K562 (cell line): ENCODE measurements around the gene NDUFB10. TPM values are rescaled to one million over a fixed set of nuclear protein-coding genes. Genes with fewer than 3 reads are reported as not detected.

Experiments used
- BCOR ChIP-seq: fragments of 450-650 bp; IDR thresholded peaks from 2 replicates; pipeline ENCODE4 v1.6.1; 2016
- BRCA1 ChIP-seq, 2 experiments: fragments of 450-650 bp in 1 of 2; sonication (generic) in 1 of 2; formaldehyde crosslinking in 1 of 2; IDR thresholded peaks; 2 replicates each; pipeline versions ENCODE4 v1.5.0 to v1.6.1; 2017 to 2020; ENCODE audit warnings: mild to moderate bottlenecking in 1 of 2, missing genetic modification reagents in 1 of 2
- DNMT1 ChIP-seq: fragments of 450-650 bp; IDR thresholded peaks from 2 replicates; pipeline ENCODE4 v1.6.1; 2016; ENCODE audit warnings: antibody characterized with exemption, mild to moderate bottlenecking
- ELF4 ChIP-seq: fragments of 450-650 bp; formaldehyde crosslinking; IDR thresholded peaks from 2 replicates; pipeline ENCODE4 v1.4.0; 2022; ENCODE audit warnings: missing genetic modification characterization
- GABPB1 ChIP-seq: sonication (generic); formaldehyde crosslinking; IDR thresholded peaks from 2 replicates; pipeline ENCODE4 v1.8.0; 2022; ENCODE audit warnings: mild to moderate bottlenecking, missing genetic modification reagents
- ILF3 ChIP-seq: fragments of 450-650 bp; IDR thresholded peaks from 2 replicates; pipeline ENCODE4 v1.6.1; 2018; ENCODE audit warnings: antibody characterized with exemption, mild to moderate bottlenecking, moderate library complexity, borderline replicate concordance
- KDM5B ChIP-seq: fragments of 200-600 bp; sonication (generic); IDR thresholded peaks from 2 replicates; pipeline ENCODE4 v1.6.1; 2012; ENCODE audit warnings: low read depth, mild to moderate bottlenecking, moderate library complexity, low read length, control low read depth, inconsistent platforms; ENCODE audit not compliant: insufficient replicate concordance
- LEF1 ChIP-seq: fragments of 450-650 bp; IDR thresholded peaks from 2 replicates; pipeline ENCODE4 v1.6.1; 2016; ENCODE audit warnings: mild to moderate bottlenecking
- MCM7 ChIP-seq, 2 experiments: fragments of 450-650 bp; IDR thresholded peaks; 2 replicates each; pipeline ENCODE4 v1.6.1; 2016 to 2018
- MNT ChIP-seq, 2 experiments: fragments of 450-650 bp; conservative IDR thresholded peaks; 2 replicates each; pipeline ENCODE4 v1.6.1; 2017; ENCODE audit warnings: mild to moderate bottlenecking in 2 of 2, moderate library complexity in 2 of 2
- NR3C1 ChIP-seq: sonication (generic); formaldehyde crosslinking; IDR thresholded peaks from 2 replicates; pipeline ENCODE4 v1.8.1; 2022; ENCODE audit warnings: missing genetic modification reagents
- OTX1 ChIP-seq: fragments of 450-650 bp; formaldehyde crosslinking; IDR thresholded peaks from 2 replicates; pipeline ENCODE4 v1.4.0; 2022; ENCODE audit warnings: mild to moderate bottlenecking
- POLR2G ChIP-seq: fragments of 200-400 bp; formaldehyde crosslinking; IDR thresholded peaks from 2 replicates; pipeline ENCODE4 v1.6.1; 2017; ENCODE audit warnings: low read depth, mild to moderate bottlenecking, antibody characterized with exemption, low read length, moderate library complexity
- POLR2H ChIP-seq: IDR thresholded peaks from 2 replicates; pipeline ENCODE4 v1.6.1; 2016; ENCODE audit warnings: missing genetic modification characterization, low read depth, mild to moderate bottlenecking, control low read depth, missing compliant biosample characterization, moderate library complexity
- PTBP1 ChIP-seq: fragments of 200-400 bp; formaldehyde crosslinking; IDR thresholded peaks from 2 replicates; pipeline ENCODE4 v1.6.1; 2017; ENCODE audit warnings: low read depth, low read length
- RFX7 ChIP-seq: fragments of 250-450 bp; sonication (Bioruptor Pico); IDR thresholded peaks from 2 replicates; pipeline ENCODE4 v1.5.1; 2021; ENCODE audit warnings: mild to moderate bottlenecking
- TEAD1 ChIP-seq, 2 experiments: fragments of 450-650 bp in 1 of 2; sonication (generic) in 1 of 2; formaldehyde crosslinking; IDR thresholded peaks; 2 replicates each; pipeline versions ENCODE4 v1.4.0 to v1.8.0; 2020 to 2022; ENCODE audit warnings: mild to moderate bottlenecking in 2 of 2, missing genetic modification reagents in 1 of 2
- XRCC5 ChIP-seq: fragments of 200-400 bp; formaldehyde crosslinking; IDR thresholded peaks from 2 replicates; pipeline ENCODE4 v1.6.1; 2017; ENCODE audit warnings: low read depth, mild to moderate bottlenecking, low read length
- ZBTB17 ChIP-seq: fragments of 450-650 bp; formaldehyde crosslinking; IDR thresholded peaks from 2 replicates; pipeline ENCODE4 v1.4.0; 2020; ENCODE audit warnings: mild to moderate bottlenecking
- ZBTB26 ChIP-seq: fragments of 450-650 bp; formaldehyde crosslinking; IDR thresholded peaks from 2 replicates; pipeline ENCODE4 v1.4.0; 2022; ENCODE audit warnings: missing genetic modification characterization
- ZFP30 ChIP-seq: fragments of 250-450 bp; sonication (Bioruptor Pico); IDR thresholded peaks from 2 replicates; pipeline ENCODE4 v1.8.0; 2022; ENCODE audit warnings: moderate library complexity, mild to moderate bottlenecking, inconsistent platforms, borderline replicate concordance
- ZNF239 ChIP-seq: fragments of 250-450 bp; sonication (Bioruptor Pico); IDR thresholded peaks from 2 replicates; pipeline ENCODE4 v1.4.0; 2020; ENCODE audit warnings: mild to moderate bottlenecking
- ZNF253 ChIP-seq: fragments of 250-450 bp; sonication (Bioruptor Pico); conservative IDR thresholded peaks from 2 replicates; pipeline ENCODE4 v1.6.1; 2021; ENCODE audit warnings: mild to moderate bottlenecking
- ZNF444 ChIP-seq: fragments of 250-450 bp; sonication (Bioruptor Pico); IDR thresholded peaks from 2 replicates; pipeline ENCODE4 v1.4.0; 2020; ENCODE audit warnings: mild to moderate bottlenecking, moderate library complexity
- ZNF445 ChIP-seq: fragments of 250-450 bp; sonication (Bioruptor Pico); IDR thresholded peaks from 2 replicates; pipeline ENCODE4 v1.4.0; 2020; ENCODE audit warnings: low read depth, mild to moderate bottlenecking, moderate library complexity
- ZNF586 ChIP-seq: fragments of 450-650 bp; formaldehyde crosslinking; conservative IDR thresholded peaks from 2 replicates; pipeline ENCODE4 v1.4.0; 2020; ENCODE audit warnings: mild to moderate bottlenecking, moderate library complexity
- polyA plus RNA-seq, 8 experiments: library from polyadenylated mRNA; depleted of rRNA in 4 of 8; stranded (reverse) in 5 of 8; unstranded in 3 of 8; fragments of >200 nt; fragmentation: Nextera tagmentation in 2 of 8; fragmentation: Illumina TruSeq in 1 of 8; extraction: Ambion mirVana in 2 of 8; extraction: Trizol in 1 of 8; gene quantifications; 2 replicates each; pipeline versions ENCODE4 v1.2.1 to v1.2.3, GENCODE V29; 2011 to 2014; ENCODE audit warnings: inconsistent platforms in 1 of 8, missing spikeins in 1 of 8
- total RNA-seq, 7 experiments: library from RNA; depleted of rRNA in 6 of 7; stranded (reverse); fragments of >200 nt in 6 of 7; fragmentation: Illumina TruSeq in 2 of 7; extraction: Trizol in 2 of 7; gene quantifications; 2 replicates each; pipeline versions ENCODE4 v1.2.1 to v1.2.3, GENCODE V29; 2011 to 2021; ENCODE audit warnings: low replicate concordance in 1 of 7

NDUFB10 gene
- total and polyA plus RNA-seq, 9 of the 15 experiments (the other 6 are each of a cell fraction or from before 2014, with no cell fraction given) = 69.3 to 527 (median 161) TPM

- TF ChIP-seq ZNF445 (CRISPR knock-in tag) = 0 out of 2 replicates have a peak, but pooled peaks have one; percentile 59
- no peak for TF ChIP-seq ZBTB26 (CRISPR knock-in tag)
- peak; percentile 47; the same call in 1 of the 2 replicates for TF ChIP-seq ZNF586
- TF ChIP-seq ZFP30 (CRISPR knock-in tag) = 0 out of 2 replicates have a peak, but pooled peaks have one; percentile 22
- peak; percentile 40; the same call in 1 of the 2 replicates for TF ChIP-seq POLR2H (tag)
- TF ChIP-seq ZBTB17 (CRISPR knock-in tag) = 0 out of 2 replicates have a peak, but pooled peaks have one; percentile 49
- TF ChIP-seq XRCC5 = peak; percentile 60; the same call in 1 of the 2 replicates
- 0 out of 2 replicates have a peak, but pooled peaks have one; percentile 53 for TF ChIP-seq ZNF444
- peak; percentile 87 for TF ChIP-seq ZNF253
- TF ChIP-seq BRCA1 (IDR thresholded peaks at IDR 0.05) = no peak
- 0 out of 2 replicates have a peak, but pooled peaks have one; percentile 47 for TF ChIP-seq BRCA1 (CRISPR knock-in tag; IDR thresholded peaks at IDR 0.05)
- peak; percentile 79 for TF ChIP-seq RFX7
- peak; percentile 51 to 68; a peak in 2 of 4 replicates for TF ChIP-seq TEAD1 (CRISPR knock-in tag; IDR thresholded peaks at IDR 0.05)
- no peak for TF ChIP-seq MCM7 (IDR thresholded peaks at IDR 0.05)
- peak; percentile 90 for TF ChIP-seq ILF3
- TF ChIP-seq DNMT1 = 0 out of 2 replicates have a peak, but pooled peaks have one; percentile 14
- no peak for TF ChIP-seq NR3C1
- peak; percentile 34; the same call in 1 of the 2 replicates for TF ChIP-seq LEF1
- TF ChIP-seq MNT (conservative IDR thresholded peaks at IDR 0.05) = 0 out of 4 replicates have a peak, but pooled peaks of 1 of the 2 experiments have one; percentile 31
- no peak for TF ChIP-seq ZNF239 (CRISPR knock-in tag)
- peak; percentile 68 for TF ChIP-seq POLR2G
- TF ChIP-seq BCOR = no peak; the same call in 1 of the 2 replicates
- TF ChIP-seq GABPB1 (CRISPR knock-in tag) = peak; percentile 68
- peak; percentile 69; the same call in 1 of the 2 replicates for TF ChIP-seq ELF4 (CRISPR knock-in tag)
- peak; percentile 20 for TF ChIP-seq KDM5B
- TF ChIP-seq PTBP1 = 0 out of 2 replicates have a peak, but pooled peaks have one; percentile 39
- peak; percentile 73; the same call in 1 of the 2 replicates for TF ChIP-seq OTX1 (CRISPR knock-in tag)
Observed at GRCh38 chr16:1960665-1961630, 1.6 kb downstream of the NDUFB10 start (continued).
